GM21528 (cell line): ENCODE results near the gene TCAP.

Experiments
- ATAC-seq: cut with Tn5 transposase; IDR thresholded peaks from one replicate; pipeline ENCODE4 v1.9.1; 2021; ENCODE audit warnings: mild to moderate bottlenecking, moderate library complexity; ENCODE audit not compliant: unreplicated experiment, low FRiP score

The TCAP gene, protein sequence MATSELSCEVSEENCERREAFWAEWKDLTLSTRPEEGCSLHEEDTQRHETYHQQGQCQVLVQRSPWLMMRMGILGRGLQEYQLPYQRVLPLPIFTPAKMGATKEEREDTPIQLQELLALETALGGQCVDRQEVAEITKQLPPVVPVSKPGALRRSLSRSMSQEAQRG

DNA sequence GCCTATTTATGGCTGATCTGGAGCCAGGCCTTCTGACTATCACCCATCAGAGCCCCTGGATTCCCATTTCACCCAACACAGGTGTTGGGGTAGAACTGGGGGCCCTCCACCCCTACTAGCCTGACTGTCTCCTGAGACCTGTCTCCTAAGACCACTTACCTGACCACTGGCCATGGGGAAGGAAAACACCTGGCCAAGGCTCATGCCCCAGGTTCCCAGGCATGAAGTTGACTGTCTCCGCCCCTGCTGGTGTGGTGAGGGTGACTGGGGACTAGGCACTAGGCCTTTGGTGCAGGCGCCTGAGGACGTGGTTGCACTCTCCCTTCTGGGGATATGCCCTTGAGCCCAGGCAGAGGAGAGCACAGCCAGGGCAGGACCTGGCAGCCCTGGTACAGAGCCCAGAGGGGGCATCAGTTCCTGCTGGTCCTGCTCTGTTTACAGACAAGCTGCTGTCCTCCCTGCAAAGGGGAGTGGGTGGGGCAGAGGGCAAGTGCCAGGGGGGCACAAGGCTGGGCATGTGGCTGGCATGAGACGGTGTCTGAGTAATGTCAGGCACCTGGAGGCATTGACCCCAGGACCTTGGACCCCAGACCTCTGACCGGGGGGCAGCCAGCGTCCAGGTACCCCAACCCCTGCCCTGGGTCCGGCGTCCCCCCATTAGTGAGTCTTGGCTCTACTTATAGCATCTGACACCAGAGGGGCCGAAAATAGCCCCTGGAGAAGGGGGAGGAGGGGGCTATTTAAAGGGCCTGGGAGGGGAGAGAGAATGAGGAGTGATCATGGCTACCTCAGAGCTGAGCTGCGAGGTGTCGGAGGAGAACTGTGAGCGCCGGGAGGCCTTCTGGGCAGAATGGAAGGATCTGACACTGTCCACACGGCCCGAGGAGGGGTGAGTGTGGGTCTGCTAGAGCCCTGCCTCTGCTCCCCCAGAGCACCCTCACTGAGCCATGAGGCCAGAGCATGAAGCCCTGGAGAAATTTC, at the start of gene TCAP:
TSS of gene TCAP (plus strand) at position 769 of the 981 bp plus-strand sequence. CDS start at position 780, 11 bp downstream.
- no peak for ATAC-seq

DNA sequence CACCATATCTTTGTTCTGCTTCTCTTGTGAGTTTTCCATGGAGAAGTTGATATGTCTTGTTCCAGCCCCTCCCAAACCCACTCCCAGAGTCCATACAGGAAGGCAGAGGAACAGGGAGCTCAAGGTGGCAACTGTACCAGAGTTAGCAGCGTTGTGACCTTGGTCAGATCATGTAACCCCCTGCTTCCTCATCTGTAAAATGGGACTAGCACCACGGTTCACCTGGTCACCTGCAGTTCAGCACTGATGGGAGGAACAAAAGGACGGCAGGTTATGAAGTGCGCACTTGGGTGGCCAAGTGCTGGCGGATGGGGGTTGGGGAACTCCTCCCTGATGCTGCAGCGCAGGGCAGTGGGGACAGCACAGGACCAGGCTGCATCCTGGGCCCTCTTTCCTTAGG, 49.7 kb upstream of the TCAP start:
- no peak for ATAC-seq

DNA sequence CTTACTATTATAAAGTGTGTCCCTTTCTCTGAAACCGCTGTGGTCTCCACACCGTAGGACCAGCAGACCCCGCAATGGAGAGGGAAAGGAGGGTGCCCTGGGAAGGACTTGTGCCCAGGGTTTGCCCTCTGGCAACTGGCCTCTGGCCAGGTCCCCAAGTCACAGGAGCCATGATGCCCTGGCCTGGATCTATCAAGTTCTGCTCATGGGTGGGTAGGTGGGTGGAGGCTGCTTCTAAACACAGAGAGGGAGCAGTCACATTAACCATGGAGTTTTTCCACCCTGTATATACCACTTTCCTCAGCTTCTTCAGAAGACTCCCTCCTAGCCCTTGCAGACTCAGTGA, 48.1 kb upstream of the TCAP start:
- ATAC-seq: no peak

DNA sequence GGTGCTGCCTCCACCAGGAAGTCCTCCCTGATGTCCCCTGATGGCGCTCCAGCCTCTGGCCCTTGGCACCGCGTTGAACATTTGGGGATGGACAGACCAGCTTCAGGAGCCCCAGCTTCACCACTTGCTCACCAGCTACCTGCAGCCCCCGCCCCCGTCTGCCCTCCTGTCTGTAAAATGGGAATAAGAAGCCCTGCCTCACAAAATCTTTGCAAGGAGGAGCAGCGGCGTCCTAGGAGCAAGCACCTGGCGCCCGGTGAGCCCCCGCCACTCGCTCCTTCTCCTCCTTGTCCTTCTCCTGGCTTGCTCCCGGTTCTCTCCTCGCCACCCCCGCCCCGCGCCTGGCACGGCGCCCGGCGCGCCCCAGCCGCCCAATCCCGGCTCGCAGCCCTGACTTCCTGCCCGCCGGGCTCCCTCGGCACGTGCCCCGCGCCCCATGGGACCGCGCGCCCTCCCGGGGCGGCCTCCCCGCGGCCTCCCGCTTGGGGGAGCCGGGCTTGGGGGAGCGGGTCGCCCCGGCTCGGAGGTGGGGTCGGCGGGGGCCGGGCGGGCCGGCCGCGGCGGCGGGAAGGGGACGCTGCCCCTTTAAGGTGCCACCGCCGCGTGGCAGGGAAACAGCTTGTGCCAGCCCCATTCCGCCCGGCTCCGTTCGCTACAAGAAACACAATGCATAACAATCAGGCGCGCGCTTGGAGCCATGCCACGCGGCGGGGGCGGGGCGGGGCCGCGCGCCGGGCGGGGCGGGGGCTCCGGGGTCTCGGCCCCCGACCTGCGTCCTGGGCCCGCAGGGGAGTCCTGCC, 47.5 kb upstream of the TCAP start:
- no peak for ATAC-seq

DNA sequence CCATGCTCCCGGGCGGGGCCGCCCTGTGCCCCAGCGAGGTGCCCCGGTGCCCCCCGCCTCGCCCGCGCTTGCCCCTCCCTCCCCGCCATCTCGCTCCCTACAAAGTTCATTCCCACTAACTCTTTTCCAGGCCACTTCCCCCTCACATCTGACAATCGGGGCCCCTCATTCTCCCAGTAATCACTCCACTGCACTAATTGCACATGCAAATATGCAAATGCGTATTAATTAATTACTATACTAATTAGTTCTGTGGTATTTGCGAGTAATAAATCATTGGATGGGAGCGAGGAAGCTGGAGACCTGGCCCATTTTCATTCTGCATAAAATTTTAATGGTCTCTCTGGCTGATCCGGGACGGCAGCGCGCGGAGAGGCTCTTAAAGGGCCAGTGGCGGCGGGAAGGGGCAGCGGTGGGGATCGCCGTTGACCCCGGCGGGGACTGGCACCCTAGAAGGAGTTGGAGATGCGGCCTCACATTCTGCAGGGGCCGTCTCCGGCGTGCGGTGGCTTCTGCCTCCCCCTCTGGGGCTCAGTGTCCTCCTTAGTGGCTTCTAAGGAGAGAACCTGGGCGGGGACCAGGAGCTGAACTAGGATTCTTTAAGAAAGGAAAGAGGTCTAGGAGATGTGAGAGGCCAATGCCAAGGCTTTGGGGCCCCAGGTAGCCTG, 46.8 kb upstream of the TCAP start:
- ATAC-seq: no peak

DNA sequence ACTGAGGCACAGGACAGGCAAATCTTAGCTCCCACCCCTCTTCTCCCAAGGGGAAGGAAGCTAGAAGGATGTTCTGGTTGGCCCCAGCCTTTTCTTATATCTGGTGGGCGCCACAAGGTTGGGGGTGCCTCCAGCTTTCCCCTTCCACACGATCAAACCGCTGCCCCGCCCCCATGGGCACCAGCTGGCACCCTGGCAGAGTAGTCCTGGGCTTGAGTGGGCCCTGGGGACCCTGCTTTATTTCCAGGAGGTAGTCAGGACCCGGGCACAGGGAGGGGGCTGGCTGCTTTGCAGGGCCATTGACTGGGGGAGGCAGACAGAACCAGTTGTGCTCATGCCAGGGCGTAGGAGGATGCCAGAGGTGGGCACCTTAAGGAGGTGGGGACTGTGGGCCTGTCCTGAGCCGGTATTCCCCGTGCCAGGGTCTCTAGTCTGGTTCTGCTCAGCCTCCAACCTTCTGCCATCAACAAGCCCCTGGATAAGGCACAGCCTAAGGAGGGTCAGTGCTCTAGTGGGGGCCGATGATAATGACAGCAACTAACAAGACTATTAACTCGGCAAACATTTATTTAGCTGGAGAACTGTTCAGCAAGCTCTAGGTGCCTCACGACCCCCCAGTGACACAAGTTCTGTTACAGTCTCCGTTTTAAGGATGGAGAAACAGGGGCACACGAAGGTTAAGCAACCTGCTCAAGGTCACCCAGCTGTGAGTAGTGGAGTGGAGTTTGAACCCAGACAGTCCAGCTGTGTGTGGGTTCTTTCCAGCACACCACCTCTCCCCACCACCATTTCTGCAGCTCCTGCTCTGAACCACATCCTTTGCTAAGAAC, 46.0 kb upstream of the TCAP start:
- ATAC-seq: no peak

DNA sequence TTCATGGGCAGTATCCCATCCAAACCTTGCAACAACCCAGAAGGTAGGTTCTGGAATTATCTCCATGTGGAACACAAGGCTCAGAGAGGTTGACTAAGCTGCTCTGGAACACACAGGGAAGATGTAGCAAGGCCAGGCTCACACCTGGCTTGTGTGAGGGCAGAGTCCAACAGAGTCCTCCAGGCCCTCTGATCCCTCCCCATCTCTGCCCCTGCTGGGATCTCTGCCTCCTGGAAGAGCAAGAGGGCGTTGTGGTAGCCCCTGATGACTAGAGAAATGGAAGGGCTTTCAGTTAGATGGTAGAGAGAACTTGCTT, 45.4 kb upstream of the TCAP start:
- no peak for ATAC-seq

DNA sequence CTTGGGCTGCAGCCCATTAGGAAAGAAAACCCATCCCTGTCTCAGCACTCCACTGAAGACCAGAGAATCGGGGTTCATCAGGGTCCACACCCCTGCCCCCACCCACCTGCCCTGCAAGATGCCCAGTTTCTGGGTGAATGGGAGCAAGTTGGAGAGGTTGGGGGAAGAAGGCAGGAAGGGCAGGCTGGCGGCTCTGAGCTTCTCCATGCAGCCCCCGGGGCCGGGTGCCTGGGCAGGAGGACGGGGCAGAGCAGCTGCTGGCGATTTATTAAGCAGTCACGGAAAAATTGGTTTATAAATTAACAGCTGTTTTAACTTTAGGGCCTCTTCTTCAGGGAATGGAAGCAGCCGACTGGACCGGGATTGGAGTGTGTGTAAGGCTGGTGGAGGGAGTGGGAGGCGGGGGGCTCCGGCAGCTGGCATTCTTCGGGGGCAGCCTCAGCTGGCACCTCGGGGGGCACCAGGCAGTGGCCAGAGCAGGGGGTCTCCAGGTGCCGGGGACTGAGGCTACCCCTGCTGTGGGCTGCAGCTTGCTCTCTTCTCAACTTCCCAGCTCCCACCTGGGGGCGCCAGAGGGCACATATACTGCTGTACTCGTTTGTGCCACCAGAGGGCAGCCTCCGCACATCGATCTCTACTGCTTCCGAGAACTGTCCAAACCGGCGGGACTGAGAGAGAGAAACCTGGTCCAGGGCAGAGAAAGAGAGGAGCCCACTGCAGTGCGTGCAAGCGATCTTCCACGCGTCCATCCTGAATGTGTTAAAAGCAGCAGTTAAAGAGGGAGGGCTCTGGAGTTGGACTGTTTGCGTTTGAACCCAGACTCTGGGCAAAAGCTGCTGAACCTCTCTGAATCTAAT, 43.4 kb upstream of the TCAP start:
- no peak for ATAC-seq

DNA sequence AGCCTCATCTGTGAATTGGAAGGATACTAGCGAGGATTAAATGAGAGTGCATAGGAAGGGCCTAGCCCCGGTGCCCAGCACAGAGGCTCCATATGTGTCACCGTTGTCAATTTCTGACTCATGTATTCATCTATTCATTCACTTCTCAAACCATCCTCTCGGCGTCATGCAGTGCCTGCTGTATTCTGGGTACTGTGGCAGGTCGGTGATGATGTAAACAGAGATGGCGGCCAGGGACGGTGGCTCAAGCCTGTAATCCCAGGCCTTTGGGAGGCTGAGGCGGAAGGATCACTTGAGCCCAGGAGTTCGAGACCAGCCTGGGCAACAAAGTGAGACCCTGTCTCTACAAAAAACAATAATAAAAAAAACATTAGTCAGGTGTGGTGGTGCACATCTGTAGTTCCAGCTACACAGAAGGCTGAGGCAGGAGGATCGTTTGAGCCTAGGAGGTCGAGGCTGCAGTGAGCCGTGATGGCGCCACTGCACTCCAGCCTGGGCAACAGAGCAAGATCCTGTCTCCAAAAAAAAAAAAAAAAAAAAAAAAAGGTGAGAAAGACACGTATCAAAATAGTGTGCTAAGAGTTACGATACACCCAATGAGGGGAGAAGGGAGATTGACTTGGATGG, 42.7 kb upstream of the TCAP start:
- no peak for ATAC-seq

DNA sequence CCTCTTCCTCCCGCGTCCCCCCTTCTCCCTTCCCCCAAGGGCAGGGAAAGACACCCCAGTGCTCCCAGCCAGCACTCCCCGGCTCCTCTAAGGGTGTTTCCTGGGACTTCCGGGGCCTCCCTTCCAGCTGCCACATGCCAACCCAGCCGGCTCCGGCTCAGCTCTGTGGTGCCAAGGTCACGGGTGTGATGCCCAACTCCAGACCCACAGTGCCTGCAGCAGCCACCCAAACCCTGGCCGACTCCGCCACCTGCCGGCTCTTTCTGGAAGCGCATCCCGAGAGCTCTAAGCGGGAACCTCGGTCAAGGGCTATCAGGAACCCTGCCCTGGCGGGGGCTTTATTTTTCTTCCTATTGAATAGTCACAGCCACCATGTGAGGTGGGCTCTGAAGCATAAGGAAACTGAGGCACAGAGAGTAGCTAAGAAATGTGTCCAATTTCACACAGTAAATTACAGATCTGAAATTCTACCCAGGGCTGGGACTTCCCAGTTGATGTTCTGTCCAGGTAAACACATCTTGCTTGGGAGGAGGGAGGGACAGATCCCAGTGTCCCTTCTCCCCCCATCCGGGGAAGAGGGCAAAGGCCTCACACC, 41.7 kb upstream of the TCAP start:
- peak; percentile 60 for ATAC-seq

DNA sequence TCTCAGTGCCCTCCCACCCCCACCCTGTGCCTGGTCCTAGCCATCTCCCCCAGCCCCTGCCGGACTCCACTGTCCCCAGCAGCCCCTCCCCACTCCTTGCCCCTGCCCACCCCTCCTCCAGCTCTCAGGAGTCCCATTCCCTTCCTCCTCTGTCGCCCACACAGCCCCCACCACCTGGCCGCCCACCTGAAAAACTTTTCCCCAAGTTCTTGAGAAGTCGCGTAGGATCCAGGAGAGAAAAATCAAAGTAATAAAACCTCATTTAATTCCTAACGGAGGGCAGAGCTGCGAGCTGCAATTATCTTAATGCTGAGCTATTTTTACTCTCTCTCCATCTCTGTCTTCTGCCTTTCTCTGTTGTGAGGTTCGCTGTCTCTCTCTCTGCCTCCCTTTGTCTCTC, 40.8 kb upstream of the TCAP start:
- ATAC-seq: no peak

DNA sequence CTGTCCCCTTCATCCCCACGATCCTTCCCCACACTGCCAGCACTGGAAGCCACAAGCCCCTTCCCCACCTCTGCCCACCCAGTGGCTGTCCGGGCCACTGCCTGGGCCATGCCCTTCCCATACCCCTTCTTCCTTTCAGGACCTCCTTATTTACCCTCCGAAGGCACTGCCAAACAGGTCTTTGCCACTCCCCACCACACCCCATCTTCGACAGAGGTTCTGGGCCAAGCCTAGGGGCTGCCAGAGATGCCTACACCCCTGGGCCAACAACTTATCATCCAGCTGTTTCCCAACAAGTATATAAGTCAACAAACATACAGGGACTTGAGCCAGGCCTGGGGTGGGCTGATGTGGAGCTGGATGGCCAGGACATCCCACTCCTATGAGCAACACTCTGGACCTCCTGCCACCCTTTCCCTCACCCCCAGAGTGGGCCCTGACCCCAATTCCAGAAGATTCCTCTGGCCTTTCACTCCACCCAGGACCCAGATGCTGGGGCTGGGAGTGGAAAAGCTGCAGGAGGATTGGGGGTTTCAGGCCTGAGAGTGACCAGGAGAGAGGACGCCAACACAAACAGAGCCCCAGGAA, 39.9 kb upstream of the TCAP start:
- ATAC-seq: no peak

DNA sequence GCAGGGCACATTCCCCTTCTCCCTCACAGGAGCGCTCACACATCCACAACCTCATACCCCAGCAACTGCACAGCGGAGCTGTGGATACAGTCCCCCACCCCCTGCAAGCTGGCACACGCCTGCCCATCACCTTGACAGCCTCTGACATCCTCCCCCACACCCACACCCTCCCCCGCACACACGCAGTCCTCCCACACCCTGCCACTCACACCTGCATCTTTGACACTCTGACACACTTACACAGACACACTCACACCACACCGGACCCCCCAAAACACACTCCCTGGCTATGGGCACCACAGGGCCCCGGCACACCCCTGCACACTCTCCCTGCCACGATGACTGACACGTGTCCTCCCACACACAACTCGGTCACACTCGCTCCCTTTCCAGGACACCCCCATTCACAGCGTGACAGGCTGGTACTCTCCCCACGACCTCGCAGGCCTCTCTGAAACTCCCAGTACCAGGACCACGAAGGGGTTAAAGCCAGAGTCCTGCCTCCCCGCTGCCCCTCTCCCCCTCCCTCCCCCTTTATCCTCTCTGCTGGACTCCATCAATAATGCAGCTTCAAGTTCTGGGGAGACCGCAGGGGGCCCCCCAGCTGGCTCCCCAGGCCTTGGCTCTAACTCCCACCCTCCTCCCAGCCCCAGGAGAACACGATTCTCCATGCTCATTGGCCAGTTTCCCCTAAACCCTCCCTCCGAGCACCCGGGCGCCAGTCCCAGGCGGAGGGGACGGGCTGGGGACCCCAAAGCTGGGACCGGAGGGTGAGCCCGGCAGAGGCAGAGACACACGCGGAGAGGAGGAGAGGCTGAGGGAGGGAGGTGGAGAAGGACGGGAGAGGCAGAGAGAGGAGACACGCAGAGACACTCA, 38.7 kb upstream of the TCAP start, which contains the start of gene PPP1R1B:
TSS of gene PPP1R1B (plus strand) at position 782 of the 876 bp plus-strand sequence. CDS start 441 bp downstream, outside the sequence.
- ATAC-seq: no peak

DNA sequence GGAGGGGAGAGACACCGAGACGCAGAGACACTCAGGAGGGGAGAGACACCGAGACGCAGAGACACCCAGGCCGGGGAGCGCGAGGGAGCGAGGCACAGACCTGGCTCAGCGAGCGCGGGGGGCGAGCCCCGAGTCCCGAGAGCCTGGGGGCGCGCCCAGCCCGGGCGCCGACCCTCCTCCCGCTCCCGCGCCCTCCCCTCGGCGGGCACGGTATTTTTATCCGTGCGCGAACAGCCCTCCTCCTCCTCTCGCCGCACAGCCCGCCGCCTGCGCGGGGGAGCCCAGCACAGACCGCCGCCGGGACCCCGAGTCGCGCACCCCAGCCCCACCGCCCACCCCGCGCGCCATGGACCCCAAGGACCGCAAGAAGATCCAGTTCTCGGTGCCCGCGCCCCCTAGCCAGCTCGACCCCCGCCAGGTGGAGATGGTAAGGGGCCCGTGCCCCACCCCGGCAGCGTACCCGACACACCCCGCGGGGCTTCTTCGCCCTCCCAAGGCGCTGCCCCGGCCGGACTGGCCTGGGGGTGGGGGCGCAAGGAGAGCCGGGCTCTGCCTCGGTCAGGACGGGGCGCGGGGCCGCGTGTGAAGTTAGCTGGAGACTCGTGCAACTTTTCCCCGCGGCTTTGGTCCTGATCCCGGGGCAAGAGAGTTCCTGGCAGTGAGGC, 38.0 kb upstream of the TCAP start:
- no peak for ATAC-seq

DNA sequence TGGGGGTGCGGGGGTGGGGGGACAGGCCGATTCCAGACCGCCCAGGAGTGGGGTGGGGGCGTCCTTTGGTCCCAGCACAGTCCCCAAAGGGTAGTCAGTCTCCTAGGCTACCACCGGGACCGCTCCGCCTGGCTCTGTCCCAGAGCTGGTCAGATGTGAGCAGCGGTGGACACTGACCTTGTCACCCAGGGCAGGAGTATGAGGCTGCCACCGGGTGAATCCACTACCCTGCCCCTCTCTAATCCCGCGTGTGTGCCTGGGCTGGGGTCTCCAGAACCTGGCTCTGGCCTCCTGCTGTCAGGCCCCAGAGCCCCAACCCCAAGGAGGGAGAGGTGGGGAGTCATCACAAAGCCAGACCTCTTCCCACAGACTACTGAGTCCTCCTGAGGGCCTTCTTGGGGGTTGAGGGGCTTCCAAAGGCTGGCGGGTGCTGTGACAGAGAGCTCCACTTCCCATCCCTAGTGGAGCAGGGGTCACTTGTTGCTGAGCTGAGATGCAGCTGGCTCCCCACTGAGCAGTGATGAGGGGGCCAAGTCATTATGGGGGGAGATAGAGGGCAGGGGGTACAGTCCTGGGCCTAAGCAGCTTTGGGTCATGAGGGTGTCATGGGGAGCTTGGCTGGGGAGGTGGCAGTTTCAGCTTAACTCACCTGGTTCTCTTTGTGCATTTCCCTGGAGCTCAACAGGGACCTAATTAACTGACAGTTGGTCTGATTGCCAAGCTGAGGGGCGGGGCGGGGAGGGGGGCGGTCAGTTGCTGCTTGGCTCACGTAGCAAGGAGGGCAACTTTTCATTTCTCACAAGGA, 37.2 kb upstream of the TCAP start:
- ATAC-seq: no peak
